Measurements from ENCODE around the gene MGST2. TPM values are rescaled to one million over a fixed set of nuclear protein-coding genes. Genes with fewer than 3 reads are reported as not detected.

Gene MGST2
- total RNA-seq, 1 experiment from 2014 or later, result 14.9 TPM

- TF ChIP-seq, protein P1, sequence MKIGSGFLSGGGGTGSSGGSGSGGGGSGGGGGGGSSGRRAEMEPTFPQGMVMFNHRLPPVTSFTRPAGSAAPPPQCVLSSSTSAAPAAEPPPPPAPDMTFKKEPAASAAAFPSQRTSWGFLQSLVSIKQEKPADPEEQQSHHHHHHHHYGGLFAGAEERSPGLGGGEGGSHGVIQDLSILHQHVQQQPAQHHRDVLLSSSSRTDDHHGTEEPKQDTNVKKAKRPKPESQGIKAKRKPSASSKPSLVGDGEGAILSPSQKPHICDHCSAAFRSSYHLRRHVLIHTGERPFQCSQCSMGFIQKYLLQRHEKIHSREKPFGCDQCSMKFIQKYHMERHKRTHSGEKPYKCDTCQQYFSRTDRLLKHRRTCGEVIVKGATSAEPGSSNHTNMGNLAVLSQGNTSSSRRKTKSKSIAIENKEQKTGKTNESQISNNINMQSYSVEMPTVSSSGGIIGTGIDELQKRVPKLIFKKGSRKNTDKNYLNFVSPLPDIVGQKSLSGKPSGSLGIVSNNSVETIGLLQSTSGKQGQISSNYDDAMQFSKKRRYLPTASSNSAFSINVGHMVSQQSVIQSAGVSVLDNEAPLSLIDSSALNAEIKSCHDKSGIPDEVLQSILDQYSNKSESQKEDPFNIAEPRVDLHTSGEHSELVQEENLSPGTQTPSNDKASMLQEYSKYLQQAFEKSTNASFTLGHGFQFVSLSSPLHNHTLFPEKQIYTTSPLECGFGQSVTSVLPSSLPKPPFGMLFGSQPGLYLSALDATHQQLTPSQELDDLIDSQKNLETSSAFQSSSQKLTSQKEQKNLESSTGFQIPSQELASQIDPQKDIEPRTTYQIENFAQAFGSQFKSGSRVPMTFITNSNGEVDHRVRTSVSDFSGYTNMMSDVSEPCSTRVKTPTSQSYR (CRISPR knock-in tag; IDR thresholded peaks at IDR 0.05), result no peak
- no peak for TF ChIP-seq SMAD3 (CRISPR knock-in tag; IDR thresholded peaks at IDR 0.05; ENCODE audit: borderline replicate concordance)
Measured at GRCh38 chr4:139670775-139671174, 5.2 kb downstream of the MGST2 start (continued).

DNA sequence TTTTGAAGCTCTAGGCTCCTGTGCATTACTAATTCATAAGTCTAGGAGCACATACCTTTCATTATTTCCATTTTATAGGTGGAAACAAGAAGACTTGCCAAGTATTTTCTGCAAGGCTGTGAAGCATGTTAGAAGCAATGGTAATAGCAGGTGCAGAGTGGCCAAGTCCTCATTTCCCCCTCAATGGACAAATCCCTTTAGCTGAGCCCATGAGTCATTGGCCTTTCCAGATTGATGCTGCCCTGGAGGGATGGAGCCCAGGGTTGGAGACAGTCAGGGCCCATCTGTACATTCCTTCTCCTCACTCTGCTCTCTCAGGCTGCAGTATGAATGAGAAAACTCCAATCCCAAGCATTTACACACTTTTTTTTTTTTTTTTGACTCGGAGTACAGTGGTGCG lies 6.6 kb downstream of the MGST2 start:
- H3K27ac Mint-ChIP-seq, result no peak overlapping the region
- H3K4me3 Mint-ChIP-seq, result no peak overlapping the region
- H3K27me3 Mint-ChIP-seq (ENCODE audit: low read depth), result no peaks in the 10 kb centered on the region
- peaks cover 49% of the 10 kb centered on the region for H3K4me1 Mint-ChIP-seq
- H3K36me3 Mint-ChIP-seq, result peaks cover 4% of the 10 kb centered on the region
- DNase-seq (ENCODE audit: low spot score), result no peak
- H3K9me3 Mint-ChIP-seq, result peaks cover 5% of the 10 kb centered on the region
- ChIA-PET CTCF (interaction anchor here (1.0 to 4.1 kb wide), 3 partner anchors 15 to 34 kb away, joined by 3 to 24 read pairs (median 4); no protein-coding TSS in a partner anchor), POLR2A (no interaction called here)
- TF ChIP-seq USF1 (CRISPR knock-in tag; IDR thresholded peaks at IDR 0.05) (no peak), NFYB (CRISPR knock-in tag; conservative IDR thresholded peaks at IDR 0.05; ENCODE audit: low read depth) (no peak), RELA (CRISPR knock-in tag; IDR thresholded peaks at IDR 0.05; ENCODE audit: borderline replicate concordance) (no peak), TP53 (CRISPR knock-in tag; IDR thresholded peaks at IDR 0.05) (no peak), FOXJ3 (CRISPR knock-in tag; IDR thresholded peaks at IDR 0.05; ENCODE audit: borderline replicate concordance) (no peak), GRHL2 (CRISPR knock-in tag; IDR thresholded peaks at IDR 0.05; ENCODE audit: insufficient replicate concordance, severe bottlenecking) (no peak), SP1 (CRISPR knock-in tag; conservative IDR thresholded peaks at IDR 0.05) (no peak), NR1H2 (CRISPR knock-in tag; IDR thresholded peaks at IDR 0.05) (no peak), EMX1 (CRISPR knock-in tag; IDR thresholded peaks at IDR 0.05) (no peak)
- ATAC-seq, result peak; percentile 33; the same call in 1 of the 2 replicates

DNA sequence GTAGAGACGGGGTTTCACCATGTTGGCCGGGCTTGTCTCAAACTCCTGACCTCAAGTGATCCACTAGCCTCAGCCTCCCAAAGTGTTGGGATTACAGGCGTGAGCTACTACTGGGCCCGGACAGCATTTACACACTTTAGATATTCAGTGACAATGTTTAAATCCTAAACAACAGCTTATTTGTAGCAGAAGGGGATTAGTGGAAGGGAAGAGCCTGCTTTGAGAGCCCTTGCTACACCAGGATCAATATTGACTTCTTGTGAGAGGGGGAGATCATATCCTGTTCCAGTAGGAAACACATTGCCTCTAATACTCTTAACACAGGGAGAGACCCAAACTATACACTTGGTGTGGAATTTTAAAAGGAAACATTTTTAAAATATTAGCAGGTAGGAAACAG lies 7.1 kb downstream of the MGST2 start:
- peaks cover 4% of the 10 kb centered on the region for H3K36me3 Mint-ChIP-seq
- ChIA-PET CTCF (interaction anchor here (1.0 to 4.1 kb wide), 3 partner anchors 15 to 34 kb away, joined by 3 to 24 read pairs (median 4); no protein-coding TSS in a partner anchor), POLR2A (no interaction called here)
- H3K9me3 Mint-ChIP-seq, result peaks cover 5% of the 10 kb centered on the region
- no peak overlapping the region for H3K4me3 Mint-ChIP-seq
- ATAC-seq (no peak), DNase-seq (ENCODE audit: low spot score) (no peak)
- peaks cover 44% of the 10 kb centered on the region for H3K4me1 Mint-ChIP-seq
- H3K27ac Mint-ChIP-seq, result no peak overlapping the region
- H3K27me3 Mint-ChIP-seq (ENCODE audit: low read depth), result no peaks in the 10 kb centered on the region
- no peak for TF ChIP-seq USF2 (CRISPR knock-in tag; IDR thresholded peaks at IDR 0.05)
- no peak for TF ChIP-seq CTCF (IDR thresholded peaks at IDR 0.05)
- no peak for TF ChIP-seq EMX1 (CRISPR knock-in tag; IDR thresholded peaks at IDR 0.05)
- no peak for TF ChIP-seq ZNF317 (CRISPR knock-in tag; IDR thresholded peaks at IDR 0.05; ENCODE audit: borderline replicate concordance, low read depth)
- TF ChIP-seq, protein P2, sequence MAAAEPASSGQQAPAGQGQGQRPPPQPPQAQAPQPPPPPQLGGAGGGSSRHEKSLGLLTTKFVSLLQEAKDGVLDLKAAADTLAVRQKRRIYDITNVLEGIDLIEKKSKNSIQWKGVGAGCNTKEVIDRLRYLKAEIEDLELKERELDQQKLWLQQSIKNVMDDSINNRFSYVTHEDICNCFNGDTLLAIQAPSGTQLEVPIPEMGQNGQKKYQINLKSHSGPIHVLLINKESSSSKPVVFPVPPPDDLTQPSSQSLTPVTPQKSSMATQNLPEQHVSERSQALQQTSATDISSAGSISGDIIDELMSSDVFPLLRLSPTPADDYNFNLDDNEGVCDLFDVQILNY (CRISPR knock-in tag; IDR thresholded peaks at IDR 0.05), result no peak
- TF ChIP-seq HMGXB4 (CRISPR knock-in tag; IDR thresholded peaks at IDR 0.05), result no peak
- TF ChIP-seq, protein P3, sequence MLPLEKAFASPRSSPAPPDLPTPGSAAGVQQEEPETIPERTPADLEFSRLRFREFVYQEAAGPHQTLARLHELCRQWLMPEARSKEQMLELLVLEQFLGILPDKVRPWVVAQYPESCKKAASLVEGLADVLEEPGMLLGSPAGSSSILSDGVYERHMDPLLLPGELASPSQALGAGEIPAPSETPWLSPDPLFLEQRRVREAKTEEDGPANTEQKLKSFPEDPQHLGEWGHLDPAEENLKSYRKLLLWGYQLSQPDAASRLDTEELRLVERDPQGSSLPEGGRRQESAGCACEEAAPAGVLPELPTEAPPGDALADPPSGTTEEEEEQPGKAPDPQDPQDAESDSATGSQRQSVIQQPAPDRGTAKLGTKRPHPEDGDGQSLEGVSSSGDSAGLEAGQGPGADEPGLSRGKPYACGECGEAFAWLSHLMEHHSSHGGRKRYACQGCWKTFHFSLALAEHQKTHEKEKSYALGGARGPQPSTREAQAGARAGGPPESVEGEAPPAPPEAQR (CRISPR knock-in tag; IDR thresholded peaks at IDR 0.05), result no peak
- TF ChIP-seq NFATC4 (CRISPR knock-in tag; IDR thresholded peaks at IDR 0.05), result no peak
- TF ChIP-seq IRF1 (CRISPR knock-in tag; IDR thresholded peaks at IDR 0.05), result no peak
- TF ChIP-seq JUN (CRISPR knock-in tag; IDR thresholded peaks at IDR 0.05), result no peak
- no peak for TF ChIP-seq CREM (CRISPR knock-in tag; IDR thresholded peaks at IDR 0.05)
- no peak for TF ChIP-seq ZNF232 (CRISPR knock-in tag; IDR thresholded peaks at IDR 0.05)
